ENCODE data around the gene ADARB2.

The ADARB2 gene

DNA sequence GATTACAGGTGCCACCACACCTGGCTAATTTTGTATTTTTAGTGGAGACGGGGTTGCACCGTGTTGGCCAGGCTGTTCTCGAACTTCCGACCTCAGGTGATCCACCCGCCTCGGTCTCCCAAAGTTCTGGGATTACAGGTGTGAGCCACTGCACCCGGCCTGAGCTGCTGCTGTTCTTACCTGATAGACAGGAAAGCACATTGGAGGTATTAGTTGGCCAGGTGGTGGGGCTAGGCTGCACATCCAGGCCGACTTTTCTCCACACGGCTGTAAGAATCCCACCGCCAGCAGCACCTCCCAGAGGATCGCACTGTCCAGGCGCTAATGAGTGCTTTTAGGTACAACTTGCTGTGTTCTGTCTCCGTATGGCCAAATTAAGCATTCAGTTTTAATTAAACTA lies 568.6 kb downstream of the ADARB2 start:
- Histone ChIP-seq H3K36me3 (ENCODE audit: control insufficient read depth, low read length) (no peaks in the 10 kb centered on the region), H3K27me3 (ENCODE audit: control insufficient read depth, low read length) (no peaks in the 10 kb centered on the region)

DNA sequence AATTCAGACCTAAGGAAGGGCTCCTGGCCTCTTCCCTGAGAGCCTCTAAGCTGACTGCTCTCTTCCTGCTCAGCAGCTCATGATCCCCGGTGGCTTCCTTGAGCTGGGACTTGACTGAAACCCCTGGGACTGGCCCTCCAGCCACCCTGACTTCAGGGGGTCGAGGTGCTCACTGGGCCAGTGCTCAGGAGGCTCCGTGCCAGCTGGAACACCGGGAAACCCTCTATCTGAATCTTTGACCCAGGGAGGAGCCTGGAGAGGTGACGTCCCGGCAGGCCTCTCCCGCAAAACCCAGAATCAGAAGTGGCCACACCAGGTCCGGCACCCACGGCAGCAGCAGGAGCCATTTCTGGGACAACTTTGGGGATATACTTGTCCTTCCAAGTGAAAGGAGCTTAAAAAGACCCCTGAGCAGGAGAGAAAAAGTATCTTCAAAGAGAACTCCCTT lies 570.5 kb downstream of the ADARB2 start:
- Histone ChIP-seq H3K9me3 (ENCODE audit: control insufficient read depth, insufficient read depth, low read length) (no peaks in the 10 kb centered on the region), H3K4me3 (ENCODE audit: low read length) (no peak overlapping the region), H3K4me2 (ENCODE audit: low read length) (no peak overlapping the region), H3F3A (ENCODE audit: control insufficient read depth, insufficient read depth) (no peaks in the 10 kb centered on the region), H3K4me1 (ENCODE audit: control insufficient read depth, low read length) (no peaks in the 10 kb centered on the region), H4K20me1 (ENCODE audit: control insufficient read depth, insufficient read depth, low read depth, low read length) (no peaks in the 10 kb centered on the region), H3K79me2 (ENCODE audit: control insufficient read depth, low read length) (no peaks in the 10 kb centered on the region), H3K27ac (ENCODE audit: low read depth, low read length) (no peak overlapping the region), H3K36me3 (ENCODE audit: control insufficient read depth, low read length) (no peaks in the 10 kb centered on the region), H3K9me2 (replicated peaks; ENCODE audit: control insufficient read depth, low read length) (no peaks in the 10 kb centered on the region), H3K27me3 (ENCODE audit: control insufficient read depth, low read length) (no peaks in the 10 kb centered on the region)
- no peak for TF ChIP-seq EZH2phosphoT487 (IDR thresholded peaks at IDR 0.05; ENCODE audit: borderline replicate concordance, low read length)
- TF ChIP-seq, protein P1, sequence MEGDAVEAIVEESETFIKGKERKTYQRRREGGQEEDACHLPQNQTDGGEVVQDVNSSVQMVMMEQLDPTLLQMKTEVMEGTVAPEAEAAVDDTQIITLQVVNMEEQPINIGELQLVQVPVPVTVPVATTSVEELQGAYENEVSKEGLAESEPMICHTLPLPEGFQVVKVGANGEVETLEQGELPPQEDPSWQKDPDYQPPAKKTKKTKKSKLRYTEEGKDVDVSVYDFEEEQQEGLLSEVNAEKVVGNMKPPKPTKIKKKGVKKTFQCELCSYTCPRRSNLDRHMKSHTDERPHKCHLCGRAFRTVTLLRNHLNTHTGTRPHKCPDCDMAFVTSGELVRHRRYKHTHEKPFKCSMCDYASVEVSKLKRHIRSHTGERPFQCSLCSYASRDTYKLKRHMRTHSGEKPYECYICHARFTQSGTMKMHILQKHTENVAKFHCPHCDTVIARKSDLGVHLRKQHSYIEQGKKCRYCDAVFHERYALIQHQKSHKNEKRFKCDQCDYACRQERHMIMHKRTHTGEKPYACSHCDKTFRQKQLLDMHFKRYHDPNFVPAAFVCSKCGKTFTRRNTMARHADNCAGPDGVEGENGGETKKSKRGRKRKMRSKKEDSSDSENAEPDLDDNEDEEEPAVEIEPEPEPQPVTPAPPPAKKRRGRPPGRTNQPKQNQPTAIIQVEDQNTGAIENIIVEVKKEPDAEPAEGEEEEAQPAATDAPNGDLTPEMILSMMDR (IDR thresholded peaks at IDR 0.05; ENCODE audit: low read depth, low read length, poor library complexity, severe bottlenecking) = no peak

More for the DNA sequence above, 568.6 kb downstream of the ADARB2 start:
- Histone ChIP-seq H3K9me2 (replicated peaks; ENCODE audit: control insufficient read depth, low read length) (no peaks in the 10 kb centered on the region), H3F3A (ENCODE audit: control insufficient read depth, insufficient read depth) (no peaks in the 10 kb centered on the region), H3K4me3 (ENCODE audit: low read length) (no peak overlapping the region), H3K4me2 (ENCODE audit: low read length) (no peak overlapping the region), H4K20me1 (ENCODE audit: control insufficient read depth, insufficient read depth, low read depth, low read length) (no peaks in the 10 kb centered on the region), H3K9me3 (ENCODE audit: control insufficient read depth, insufficient read depth, low read length) (no peaks in the 10 kb centered on the region), H3K4me1 (ENCODE audit: control insufficient read depth, low read length) (no peaks in the 10 kb centered on the region), H3K79me2 (ENCODE audit: control insufficient read depth, low read length) (no peaks in the 10 kb centered on the region), H3K27ac (ENCODE audit: low read depth, low read length) (no peak overlapping the region)
- no peak for TF ChIP-seq EZH2phosphoT487 (IDR thresholded peaks at IDR 0.05; ENCODE audit: borderline replicate concordance, low read length)
- TF ChIP-seq, protein P1 (IDR thresholded peaks at IDR 0.05; ENCODE audit: low read depth, low read length, poor library complexity, severe bottlenecking) = no peak

DNA sequence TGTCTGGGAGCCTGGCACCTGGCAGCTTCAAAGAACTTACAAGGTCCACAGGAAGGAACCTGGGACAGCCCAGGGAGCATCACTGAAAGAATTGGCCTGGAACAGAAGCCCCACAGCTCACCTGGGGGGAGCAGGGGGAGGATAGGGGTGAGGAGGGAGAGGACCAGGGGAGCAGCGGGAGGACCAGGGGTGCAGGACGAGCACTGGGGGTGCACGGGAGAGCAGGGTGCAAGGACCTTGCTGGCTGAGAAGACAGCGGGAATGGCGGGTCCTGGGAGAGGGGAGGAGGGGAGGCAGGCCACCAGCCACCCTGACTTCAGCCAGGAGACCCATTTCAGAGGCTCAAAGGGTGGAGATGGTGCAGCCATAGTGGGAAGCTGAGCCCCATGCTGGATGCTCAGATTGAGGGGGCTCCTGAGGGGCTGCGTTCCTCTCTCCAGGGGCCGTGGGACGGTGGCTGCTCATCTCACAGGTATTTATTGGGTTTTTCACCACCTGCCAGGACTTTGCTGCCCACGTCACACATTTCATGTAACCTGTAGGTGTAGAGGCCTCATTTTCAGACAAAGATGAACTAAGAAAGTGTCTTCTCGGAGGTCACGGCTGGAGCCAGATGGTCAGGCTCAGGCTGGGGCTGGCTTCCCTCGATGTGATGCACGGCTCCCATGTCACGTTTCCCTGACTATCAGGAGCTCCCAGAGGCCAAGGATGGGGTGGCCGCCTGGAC lies 571.1 kb downstream of the ADARB2 start:
- Histone ChIP-seq H3F3A (ENCODE audit: control insufficient read depth, insufficient read depth) (no peaks in the 10 kb centered on the region), H3K4me3 (ENCODE audit: low read length) (no peak overlapping the region), H3K36me3 (ENCODE audit: control insufficient read depth, low read length) (no peaks in the 10 kb centered on the region), H3K9me3 (ENCODE audit: control insufficient read depth, insufficient read depth, low read length) (no peaks in the 10 kb centered on the region), H3K27me3 (ENCODE audit: control insufficient read depth, low read length) (no peaks in the 10 kb centered on the region), H3K79me2 (ENCODE audit: control insufficient read depth, low read length) (no peaks in the 10 kb centered on the region), H3K27ac (ENCODE audit: low read depth, low read length) (no peak overlapping the region), H3K9me2 (replicated peaks; ENCODE audit: control insufficient read depth, low read length) (no peaks in the 10 kb centered on the region), H3K4me1 (ENCODE audit: control insufficient read depth, low read length) (no peaks in the 10 kb centered on the region), H3K4me2 (ENCODE audit: low read length) (no peak overlapping the region), H4K20me1 (ENCODE audit: control insufficient read depth, insufficient read depth, low read depth, low read length) (no peaks in the 10 kb centered on the region)
- TF ChIP-seq EZH2phosphoT487 (IDR thresholded peaks at IDR 0.05; ENCODE audit: borderline replicate concordance, low read length) = no peak
- TF ChIP-seq, protein P1 (IDR thresholded peaks at IDR 0.05; ENCODE audit: low read depth, low read length, poor library complexity, severe bottlenecking) = no peak

All from DOHH2 (cell line).